HepG2 (cell line): ENCODE data around the gene ANO3. TPM values are rescaled to one million over a fixed set of nuclear protein-coding genes. Genes with fewer than 3 reads are reported as not detected.

Experiments
- ATAC-seq: fragments of 200-7000 bp; cut with Tn5 transposase; 3 replicates; pipeline ENCODE4 v1.9.1; 2020; ENCODE audit warnings: mild to moderate bottlenecking, moderate library complexity
- BruUV-seq: library from RNA; stranded (reverse); fragments of 400-500 nt; replicated peaks from 2 replicates; lab custom pipeline; 2021; lab: Mats Ljungman, UMichigan
- CTCF ChIA-PET: fragments of 300-600 bp; formaldehyde crosslinking; extraction: SDS; loops from one replicate; lab custom pipeline; 2021; ENCODE audit warnings: low total read pairs, inconsistent platforms, low intra/inter-chr PET ratio; lab: Yijun Ruan, JAX
- POLR2A ChIA-PET: fragments of 350-600 bp; sonication (Branson Sonifier 250); formaldehyde crosslinking; loops from one replicate; lab custom pipeline; 2020; ENCODE audit warnings: antibody characterized with exemption, inconsistent platforms; lab: Yijun Ruan, JAX
- DNase-seq: peaks from one replicate; pipeline ENCODE4 v3.0.0-alpha.2; 2015; ENCODE audit warnings: low spot score
- FAIRE-seq: peaks from 3 replicates; lab custom pipeline; 2011; peaks lifted over from hg19 to GRCh38; lab: Jason Lieb, UNC
- H2AFZ ChIP-seq: one replicate; pipeline ENCODE4 v1.6.1; 2011; ENCODE audit warnings: low read length, inconsistent platforms
- H3K27ac ChIP-seq: fragments of 300-600 bp; 3 replicates; pipeline ENCODE4 v1.8.0; 2011; ENCODE audit warnings: mixed run types, mild to moderate bottlenecking, mixed read lengths, low read length, inconsistent platforms; ENCODE audit not compliant: insufficient read depth; ENCODE audit errors: extremely low read length
- H3K27me3 ChIP-seq, 2 experiments: fragments of 200-600 bp in 1 of 2; 2 replicates in 1 of 2; 3 replicates in 1 of 2; pipeline versions ENCODE4 v1.6.0 to v1.8.0; 2011; ENCODE audit warnings: low read length in 2 of 2, mild to moderate bottlenecking in 2 of 2, moderate library complexity in 2 of 2, inconsistent platforms in 1 of 2; ENCODE audit not compliant: insufficient read depth in 2 of 2, control insufficient read depth in 1 of 2
- H3K36me3 ChIP-seq, 2 experiments: fragments of 200-600 bp in 1 of 2; replicated peaks in 1 of 2; 2 replicates in 1 of 2; 3 replicates in 1 of 2; pipeline versions ENCODE4 v1.5.1 to v1.8.0; 2011; ENCODE audit warnings: low read length in 2 of 2, inconsistent platforms in 1 of 2; ENCODE audit not compliant: insufficient read depth in 2 of 2, control insufficient read depth in 1 of 2
- H3K4me1 ChIP-seq: 2 replicates; pipeline ENCODE4 v1.5.1; 2012; ENCODE audit warnings: low read length, inconsistent platforms; ENCODE audit not compliant: insufficient read depth
- H3K4me2 ChIP-seq: 2 replicates; pipeline ENCODE4 v1.6.0; 2011; ENCODE audit warnings: low read depth, low read length, inconsistent platforms
- H3K4me3 ChIP-seq, 3 experiments: fragments of 200-600 bp in 1 of 3; sonication (generic), shearing (Covaris generic) in 1 of 3; replicated peaks in 1 of 3; 2 replicates each; pipeline ENCODE4 v1.5.1; 2011 to 2016; ENCODE audit warnings: low read length in 3 of 3, inconsistent platforms in 2 of 3, low read depth in 2 of 3, mild to moderate bottlenecking in 2 of 3, control low read depth in 1 of 3, mixed read lengths in 1 of 3; ENCODE audit not compliant: insufficient read depth in 1 of 3
- H3K79me2 ChIP-seq: one replicate; pipeline ENCODE4 v1.6.1; 2011; ENCODE audit warnings: low read length, inconsistent platforms; ENCODE audit not compliant: insufficient read depth
- H3K9ac ChIP-seq: 2 replicates; pipeline ENCODE4 v1.6.0; 2011; ENCODE audit warnings: mild to moderate bottlenecking, low read depth, low read length, inconsistent platforms; ENCODE audit not compliant: insufficient read depth
- H3K9me3 ChIP-seq: 2 replicates; pipeline ENCODE4 v1.5.1; 2012; ENCODE audit warnings: mild to moderate bottlenecking, low read length
- H4K20me1 ChIP-seq: 2 replicates; pipeline ENCODE4 v1.6.0; 2011; ENCODE audit warnings: inconsistent platforms, mild to moderate bottlenecking, low read length, moderate library complexity; ENCODE audit not compliant: insufficient read depth
- BORCS8-MEF2B ChIP-seq: sonication (generic); formaldehyde crosslinking; IDR thresholded peaks from 2 replicates; pipeline ENCODE4 v1.8.0; 2022; ENCODE audit warnings: mild to moderate bottlenecking, missing genetic modification reagents
- KDM1A ChIP-seq: IDR thresholded peaks from 2 replicates; pipeline ENCODE4 v1.6.1; 2016; ENCODE audit warnings: missing compliant biosample characterization
- MED8 ChIP-seq: sonication (generic); formaldehyde crosslinking; IDR thresholded peaks from 2 replicates; pipeline ENCODE4 v1.8.1; 2023; ENCODE audit warnings: mild to moderate bottlenecking, missing genetic modification reagents; ENCODE audit not compliant: insufficient replicate concordance
- MYC ChIP-seq: sonication (generic); formaldehyde crosslinking; IDR thresholded peaks from 2 replicates; pipeline ENCODE4 v1.9.0; 2021; ENCODE audit warnings: missing genetic modification reagents, borderline replicate concordance
- POGZ ChIP-seq: sonication (generic); formaldehyde crosslinking; IDR thresholded peaks from 2 replicates; pipeline ENCODE4 v1.4.0; 2020; ENCODE audit warnings: mild to moderate bottlenecking, missing genetic modification reagents
- ZNF275 ChIP-seq: sonication (generic); formaldehyde crosslinking; IDR thresholded peaks from 2 replicates; pipeline ENCODE4 v1.8.0; 2022; ENCODE audit warnings: missing genetic modification reagents, mild to moderate bottlenecking, inconsistent platforms, borderline replicate concordance
- ZNF317 ChIP-seq: sonication (generic); formaldehyde crosslinking; IDR thresholded peaks from 2 replicates; pipeline ENCODE4 v1.5.0; 2020; ENCODE audit warnings: mild to moderate bottlenecking, missing genetic modification reagents
- ZNF34 ChIP-seq: sonication (generic); formaldehyde crosslinking; IDR thresholded peaks from 2 replicates; pipeline ENCODE4 v1.4.0; 2020; ENCODE audit warnings: mild to moderate bottlenecking, missing genetic modification reagents, borderline replicate concordance
- ZNF350 ChIP-seq: sonication (generic); formaldehyde crosslinking; IDR thresholded peaks from 2 replicates; pipeline ENCODE4 v1.4.0; 2020; ENCODE audit warnings: mild to moderate bottlenecking, low read depth, missing genetic modification reagents, borderline replicate concordance
- ZNF576 ChIP-seq: sonication (generic); formaldehyde crosslinking; IDR thresholded peaks from 2 replicates; pipeline ENCODE4 v1.4.0; 2020; ENCODE audit warnings: mild to moderate bottlenecking, missing genetic modification reagents
- ZNF749 ChIP-seq: sonication (generic); formaldehyde crosslinking; IDR thresholded peaks from 2 replicates; pipeline ENCODE4 v1.8.0; 2022; ENCODE audit warnings: mild to moderate bottlenecking, missing genetic modification reagents, moderate library complexity, borderline replicate concordance
- ZNF891 ChIP-seq: sonication (generic); formaldehyde crosslinking; IDR thresholded peaks from 2 replicates; pipeline ENCODE4 v1.5.0; 2020; ENCODE audit warnings: mild to moderate bottlenecking, missing genetic modification reagents
- WGBS: methylation state at CpG from one replicate; pipeline ENCODE4 v1.1.6; 2017; ENCODE audit warnings: low lambda C conversion rate; 5-methylcytosine and 5-hydroxymethylcytosine counted together
- in situ Hi-C: cut with HindIII; loops from 2 replicates; pipeline ENCODE4 v1.10.0; 2017; ENCODE audit warnings: low pct_unique_long_range_greater_than_20kb; ENCODE audit not compliant: extremely low pct_ligation_motif_present
- intact Hi-C: fragments of 100-400 bp; cut with micrococcal nuclease; formaldehyde crosslinking; loops from one replicate; pipeline ENCODE4 v1.10.0; 2022; ENCODE audit not compliant: unreplicated experiment
- polyA plus RNA-seq, 8 experiments: library from polyadenylated mRNA; depleted of rRNA in 3 of 8; stranded (reverse) in 7 of 8; unstranded in 1 of 8; fragments of >200 nt; fragmentation: Illumina TruSeq in 4 of 8; extraction: Trizol in 4 of 8; gene quantifications; 2 replicates each; pipeline versions ENCODE4 v1.2.1 to v1.2.3, GENCODE V29; 2011 to 2016; ENCODE audit warnings: low read depth in 4 of 8, missing spikeins in 1 of 8, mixed read lengths in 1 of 8; ENCODE audit not compliant: insufficient read depth in 1 of 8
- total RNA-seq, 5 experiments: library from RNA; depleted of rRNA; stranded (reverse); fragments of >200 nt; fragmentation: Illumina TruSeq; extraction: Trizol; gene quantifications; 2 replicates each; pipeline ENCODE4 v1.2.3, GENCODE V29; 2016; ENCODE audit warnings: low read depth in 1 of 5

Gene ANO3
- total and polyA plus RNA-seq, 2 of the 13 experiments (the other 11 are each of a cell fraction or from before 2014, with no cell fraction given): 0.17 to 0.44 TPM

- CTCF ChIA-PET: no interaction called here
- in situ Hi-C loops (no loop called here), intact Hi-C loops (no loop called here)
- H3K4me1 ChIP-seq: no peaks in the 10 kb centered on the region
- H3K36me3 ChIP-seq: no peaks in the 10 kb centered on the region
- no peak overlapping the region for H2AFZ ChIP-seq
- DNase-seq (no peak), FAIRE-seq (no peak), ATAC-seq (no peak)
- no peaks in the 10 kb centered on the region for H4K20me1 ChIP-seq
- no peak overlapping the region for H3K4me3 ChIP-seq
- TF ChIP-seq ZNF350 (CRISPR knock-in tag) (no peak), ZNF317 (CRISPR knock-in tag) (peak; percentile 98), POGZ (CRISPR knock-in tag) (no peak)
- H3K27me3 ChIP-seq: no peaks in the 10 kb centered on the region
- no TSS peak for BruUV-seq
- peaks cover 45% of the 10 kb centered on the region for H3K9me3 ChIP-seq
- no peaks in the 10 kb centered on the region for H3K79me2 ChIP-seq
- POLR2A ChIA-PET: no interaction called here
- no peak overlapping the region for H3K27ac ChIP-seq
- 0% methylated on average over 1 of the region's 1 CpG for WGBS
- H3K9ac ChIP-seq: no peak overlapping the region
- no peak overlapping the region for H3K4me2 ChIP-seq
Observed at GRCh38 chr11:26377619-26378018, 45.7 kb downstream of the ANO3 start.

GRCh38 chr11:26399336-26399735 is 67.4 kb downstream of the ANO3 start:
- 0% methylated on average over 1 of the region's 1 CpG for WGBS
- ATAC-seq: no peak
- Histone ChIP-seq H2AFZ (no peak overlapping the region), H3K36me3 (no peaks in the 10 kb centered on the region), H3K4me2 (no peak overlapping the region), H3K79me2 (no peaks in the 10 kb centered on the region), H3K9ac (no peak overlapping the region), H3K27ac (no peak overlapping the region), H3K4me3 (no peak overlapping the region), H4K20me1 (no peaks in the 10 kb centered on the region), H3K9me3 (no peaks in the 10 kb centered on the region), H3K27me3 (no peaks in the 10 kb centered on the region), H3K4me1 (no peaks in the 10 kb centered on the region)
- TF ChIP-seq ZNF576 (CRISPR knock-in tag) (no peak), MED8 (CRISPR knock-in tag) (no peak), ZNF275 (CRISPR knock-in tag) (no peak), BORCS8-MEF2B (no peak), ZNF891 (no peak), KDM1A (CRISPR knock-in tag) (no peak), ZNF34 (no peak), MYC (CRISPR knock-in tag) (no peak), ZNF749 (CRISPR knock-in tag) (no peak)
- no peak for DNase-seq
- intact Hi-C loops (no loop called here), in situ Hi-C loops (no loop called here)
- POLR2A ChIA-PET: no interaction called here
- no TSS peak for BruUV-seq
- CTCF ChIA-PET: no interaction called here
- no peak for FAIRE-seq
